Erythroblast (primary cell): Measurements from ENCODE around the gene ZNF302.
A peak's percentile ranks its signal among the peaks of the same experiment; 100 is the strongest.

Experiments
- DNase-seq, 2 experiments: peaks; one replicate each; lab custom pipeline; 2025; lab: John Stamatoyannopoulos, UW
- GATA1 ChIP-seq: IDR thresholded peaks from 2 replicates; pipeline ENCODE4 v1.6.1; 2011; ENCODE audit warnings: low read depth, mild to moderate bottlenecking, control low read depth, low read length, moderate library complexity
- POLR2A ChIP-seq: IDR thresholded peaks from 2 replicates; pipeline ENCODE4 v1.6.1; 2011; ENCODE audit warnings: mild to moderate bottlenecking, low read length

ZNF302 gene

GRCh38 chr19:34733266-34733745 is 55.8 kb downstream of the ZNF302 start:
- peak in 1 of 2 experiments; percentile 81 for DNase-seq

GRCh38 chr19:34733746-34734536 is 56.5 kb downstream of the ZNF302 start, which contains the start of gene ZNF181:
Gene ZNF181, plus strand, starts transcription at chr19:34734243. Its CDS starts 795 bp downstream, at chr19:34735038.
- TF ChIP-seq POLR2A (peak; percentile 77), GATA1 (no peak)
- peak; percentile 94 for DNase-seq

More at GRCh38 chr19:34733266-34733745, 55.8 kb downstream of the ZNF302 start:
- TF ChIP-seq POLR2A = no peak

- DNase-seq = no peak
- TF ChIP-seq GATA1 (no peak), POLR2A (no peak)
These were observed 57.1 kb downstream of the ZNF302 start for GRCh38 chr19:34734537-34735103.
